Cardiac muscle cell (in vitro differentiated cells and primary cell): Measurements from ENCODE around the gene COPRS. TPM values are rescaled to one million over a fixed set of nuclear protein-coding genes. Genes with fewer than 3 reads are reported as not detected.
"Not testable (repeated sequence)": the region's sequence is repeated elsewhere in the genome, so short reads cannot be mapped to it uniquely, and the experiment has no call there.

ENCODE experiments used
- DNase-seq, 2 donors: peaks; one replicate each; pipeline versions ENCODE4 v3.0.0 to v3.0.0-alpha.2; 2010 to 2017; ENCODE audit warnings: low read depth in 1 of 2, low spot score in 1 of 2
- H3K27ac ChIP-seq: fragments of 200-600 bp; sonication (generic); 2 replicates; pipeline ENCODE4 v1.5.1; 2016
- H3K27me3 ChIP-seq: fragments of 200-600 bp; sonication (generic); 2 replicates; pipeline ENCODE4 v1.6.0; 2016; ENCODE audit warnings: control low read depth
- H3K36me3 ChIP-seq: fragments of 200-600 bp; sonication (generic); 2 replicates; pipeline ENCODE4 v1.5.1; 2016; ENCODE audit warnings: control low read depth
- H3K4me1 ChIP-seq: fragments of 200-600 bp; sonication (generic); 2 replicates; pipeline ENCODE4 v1.8.1; 2017; ENCODE audit warnings: low read depth, mild to moderate bottlenecking, mixed run types
- H3K4me3 ChIP-seq: fragments of 200-600 bp; sonication (generic); 2 replicates; pipeline ENCODE4 v1.5.1; 2016; ENCODE audit warnings: mild to moderate bottlenecking
- H3K9me3 ChIP-seq: fragments of 200-600 bp; sonication (generic); 2 replicates; pipeline ENCODE4 v1.5.1; 2017; ENCODE audit warnings: low read depth, mild to moderate bottlenecking, control low read depth
- polyA plus RNA-seq: library from polyadenylated mRNA; unstranded; fragments of >200 nt; fragmentation: Nextera tagmentation; extraction: Ambion mirVana; gene quantifications from 2 replicates; pipeline ENCODE4 v1.2.1, GENCODE V29; 2016
- total RNA-seq: library from RNA; depleted of rRNA; stranded (reverse); fragments of >200 nt; gene quantifications from 2 replicates; pipeline ENCODE4 v1.2.3, GENCODE V29; 2016
- TF ChIP-seq, protein P1 (sequence below): IDR thresholded peaks from 2 replicates; pipeline ENCODE4 v1.5.1; 2012; ENCODE audit warnings: low read depth, mild to moderate bottlenecking, low read length

Gene COPRS
- total and polyA plus RNA-seq, 2 experiments from 2014 or later: 66.0 to 104 TPM

DNA sequence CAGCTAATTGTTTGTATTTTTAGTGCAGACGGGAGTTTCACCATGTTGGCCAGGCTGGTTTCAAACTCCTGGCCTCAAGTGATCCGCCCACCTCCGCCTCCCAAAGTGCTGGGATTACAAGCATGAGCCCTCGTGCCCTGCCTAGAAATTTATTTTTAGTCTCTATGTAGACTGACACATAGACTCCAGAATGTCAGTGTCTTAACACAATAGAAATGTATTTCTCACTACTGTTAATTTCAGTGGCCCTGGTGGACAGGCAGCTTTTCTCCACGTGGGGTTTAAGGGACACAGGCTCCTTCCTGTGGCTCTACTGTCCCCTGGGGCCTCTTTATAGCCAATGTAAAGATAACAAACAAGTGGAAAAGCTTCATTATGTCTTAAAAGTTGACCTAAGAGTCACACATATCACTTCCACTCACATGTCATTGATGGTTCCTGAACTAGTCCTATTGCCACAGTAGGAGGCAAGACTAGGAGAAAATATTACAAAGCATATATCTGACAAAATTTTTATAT lies 43.8 kb downstream of the COPRS start:
- H3K4me1 ChIP-seq: no peaks in the 10 kb centered on the region
- no peaks in the 10 kb centered on the region for H3K27me3 ChIP-seq
- H3K36me3 ChIP-seq: no peaks in the 10 kb centered on the region
- TF ChIP-seq, protein P1, sequence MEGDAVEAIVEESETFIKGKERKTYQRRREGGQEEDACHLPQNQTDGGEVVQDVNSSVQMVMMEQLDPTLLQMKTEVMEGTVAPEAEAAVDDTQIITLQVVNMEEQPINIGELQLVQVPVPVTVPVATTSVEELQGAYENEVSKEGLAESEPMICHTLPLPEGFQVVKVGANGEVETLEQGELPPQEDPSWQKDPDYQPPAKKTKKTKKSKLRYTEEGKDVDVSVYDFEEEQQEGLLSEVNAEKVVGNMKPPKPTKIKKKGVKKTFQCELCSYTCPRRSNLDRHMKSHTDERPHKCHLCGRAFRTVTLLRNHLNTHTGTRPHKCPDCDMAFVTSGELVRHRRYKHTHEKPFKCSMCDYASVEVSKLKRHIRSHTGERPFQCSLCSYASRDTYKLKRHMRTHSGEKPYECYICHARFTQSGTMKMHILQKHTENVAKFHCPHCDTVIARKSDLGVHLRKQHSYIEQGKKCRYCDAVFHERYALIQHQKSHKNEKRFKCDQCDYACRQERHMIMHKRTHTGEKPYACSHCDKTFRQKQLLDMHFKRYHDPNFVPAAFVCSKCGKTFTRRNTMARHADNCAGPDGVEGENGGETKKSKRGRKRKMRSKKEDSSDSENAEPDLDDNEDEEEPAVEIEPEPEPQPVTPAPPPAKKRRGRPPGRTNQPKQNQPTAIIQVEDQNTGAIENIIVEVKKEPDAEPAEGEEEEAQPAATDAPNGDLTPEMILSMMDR: no peak
- H3K4me3 ChIP-seq: no peak overlapping the region
- no peak for DNase-seq
- H3K27ac ChIP-seq: no peak overlapping the region
- H3K9me3 ChIP-seq: no peaks in the 10 kb centered on the region

DNA sequence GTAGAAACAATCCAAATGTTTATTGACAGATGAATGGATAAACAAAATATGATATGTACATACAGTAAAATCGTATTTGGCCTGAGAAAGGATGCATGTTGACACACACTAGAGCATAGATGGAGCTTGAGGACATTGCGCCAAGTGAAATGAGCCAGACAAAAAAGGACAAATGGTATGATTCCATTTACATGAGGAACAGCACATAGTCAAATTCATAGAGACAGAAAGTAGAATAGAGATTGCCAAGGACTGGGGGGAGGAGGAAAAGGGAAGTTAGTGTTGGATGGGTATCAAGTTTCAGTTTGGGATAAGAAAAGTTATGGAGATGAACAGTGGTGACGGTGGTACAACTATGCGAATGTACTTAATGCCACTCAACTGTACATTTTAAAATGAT lies 47.9 kb downstream of the COPRS start:
- H3K4me3 ChIP-seq: no peak overlapping the region
- H3K27ac ChIP-seq: no peak overlapping the region
- H3K36me3 ChIP-seq: no peaks in the 10 kb centered on the region
- H3K9me3 ChIP-seq: no peaks in the 10 kb centered on the region
- TF ChIP-seq, protein P1: no peak
- no peaks in the 10 kb centered on the region for H3K4me1 ChIP-seq
- no peaks in the 10 kb centered on the region for H3K27me3 ChIP-seq
- DNase-seq: peak in 1 of 2 donors; percentile 63

DNA sequence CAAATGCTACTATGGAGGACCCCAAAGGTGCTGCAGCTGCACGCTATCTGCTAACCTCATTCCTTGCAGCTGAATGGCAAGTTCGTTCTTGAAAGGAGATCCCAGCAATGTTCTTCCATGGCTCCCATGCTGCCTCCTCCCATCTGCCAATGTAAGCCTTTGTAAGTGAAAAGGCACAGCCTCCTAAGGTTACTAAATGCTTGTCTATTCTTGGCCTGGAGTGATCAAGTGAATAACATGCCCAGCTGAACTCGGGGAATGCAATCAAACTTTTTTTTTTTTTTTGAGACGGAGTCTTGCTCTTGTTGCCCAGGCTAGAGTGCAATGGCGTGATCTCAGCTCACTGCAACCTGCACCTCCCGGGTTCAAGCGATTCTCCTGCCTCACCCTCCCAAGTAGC lies 49.2 kb downstream of the COPRS start:
- H3K27ac ChIP-seq, H3K9me3 ChIP-seq, H3K36me3 ChIP-seq, DNase-seq, H3K27me3 ChIP-seq, H3K4me3 ChIP-seq, H3K4me1 ChIP-seq: not testable (repeated sequence)

DNA sequence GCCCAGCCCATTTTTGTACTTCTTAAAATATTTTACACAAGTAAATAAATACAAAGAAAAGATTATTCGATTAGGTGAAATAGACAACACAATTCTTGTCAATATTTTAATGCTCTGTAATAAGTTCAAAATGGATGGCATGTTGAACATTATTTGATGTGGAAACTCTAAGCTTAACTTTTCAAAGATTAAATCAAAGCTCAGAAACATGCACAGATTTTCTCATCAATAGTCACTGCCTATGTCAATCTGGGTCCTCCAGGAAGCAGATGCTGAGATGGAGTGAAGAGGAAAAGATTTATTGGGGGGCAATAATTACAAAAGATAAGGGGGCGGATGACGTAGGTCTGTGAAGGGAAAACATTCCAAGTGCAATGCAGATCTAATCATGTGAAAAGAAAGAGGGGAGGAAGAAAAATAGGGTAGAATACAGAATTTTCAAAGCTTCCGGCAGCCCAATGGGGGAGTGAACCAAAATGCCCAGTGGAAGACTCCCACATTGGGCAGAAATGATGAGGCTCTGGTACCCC lies 50.5 kb downstream of the COPRS start:
- H3K4me3 ChIP-seq: no peak overlapping the region
- no peaks in the 10 kb centered on the region for H3K4me1 ChIP-seq
- no peaks in the 10 kb centered on the region for H3K27me3 ChIP-seq
- DNase-seq: no peak
- H3K36me3 ChIP-seq: no peaks in the 10 kb centered on the region
- TF ChIP-seq, protein P1: no peak
- no peak overlapping the region for H3K27ac ChIP-seq
- H3K9me3 ChIP-seq: no peaks in the 10 kb centered on the region

DNA sequence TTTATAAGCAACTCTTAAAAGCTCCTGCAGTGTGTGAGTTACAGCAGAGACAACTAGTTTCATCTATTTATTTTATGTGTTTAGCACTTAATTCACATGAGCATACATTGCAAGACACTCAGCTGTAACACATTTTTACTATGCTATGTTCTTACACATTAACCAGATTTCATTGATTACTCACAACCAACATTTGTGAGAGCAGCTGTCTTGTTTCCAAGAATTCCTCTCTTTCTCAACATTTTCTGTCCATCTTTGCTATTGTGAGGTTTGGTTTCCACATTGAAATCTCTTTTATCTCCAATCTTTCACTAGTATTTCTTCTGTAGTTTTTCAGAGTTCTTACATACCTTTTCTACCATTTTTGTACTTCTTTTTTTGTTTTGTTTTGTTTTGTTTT lies 51.2 kb downstream of the COPRS start:
- no peaks in the 10 kb centered on the region for H3K27me3 ChIP-seq
- DNase-seq: no peak
- TF ChIP-seq, protein P1: no peak
- H3K4me3 ChIP-seq: no peak overlapping the region
- no peaks in the 10 kb centered on the region for H3K9me3 ChIP-seq
- no peak overlapping the region for H3K27ac ChIP-seq
- H3K36me3 ChIP-seq: no peaks in the 10 kb centered on the region
- H3K4me1 ChIP-seq: no peaks in the 10 kb centered on the region

DNA sequence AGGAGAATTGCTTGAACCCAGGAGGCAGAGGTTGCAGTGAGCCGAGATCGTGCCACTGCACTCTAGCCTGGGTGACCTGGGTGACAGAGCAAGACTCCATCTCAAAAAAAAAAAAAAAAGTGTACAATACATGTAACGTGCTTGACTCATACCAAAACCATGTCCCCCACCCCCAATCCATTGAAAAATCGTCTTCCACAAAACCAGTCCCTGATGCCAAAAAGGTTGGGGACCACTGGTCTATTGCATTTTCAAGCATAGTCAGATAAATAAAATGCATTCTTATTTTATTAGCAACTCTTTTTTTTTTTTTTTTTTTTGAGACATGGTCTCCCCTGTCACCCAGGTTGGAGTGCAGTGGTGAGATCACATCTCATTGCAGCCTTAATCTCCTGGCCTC lies 52.1 kb downstream of the COPRS start:
- H3K27ac ChIP-seq: no peak overlapping the region
- H3K9me3 ChIP-seq: no peaks in the 10 kb centered on the region
- H3K36me3 ChIP-seq: no peaks in the 10 kb centered on the region
- H3K27me3 ChIP-seq: no peaks in the 10 kb centered on the region
- TF ChIP-seq, protein P1: no peak
- H3K4me3 ChIP-seq: no peak overlapping the region
- H3K4me1 ChIP-seq: no peaks in the 10 kb centered on the region
- DNase-seq: no peak
